Panc1 (cell line): ENCODE data around the gene ANTXR1. TPM values are rescaled to one million over a fixed set of nuclear protein-coding genes. Genes with fewer than 3 reads are reported as not detected.

Source experiments
- ATAC-seq: fragments of 200-7000 bp; cut with Tn5 transposase; 2 replicates; pipeline ENCODE4 v1.9.1; 2020; ENCODE audit warnings: mild to moderate bottlenecking, moderate library complexity
- BruUV-seq: library from RNA; stranded (reverse); fragments of 400-500 nt; replicated peaks from 2 replicates; lab custom pipeline; 2021; lab: Mats Ljungman, UMichigan
- CTCF ChIA-PET: fragments of 300-600 bp; sonication (Branson Sonifier 250); formaldehyde crosslinking; loops from one replicate; lab custom pipeline; 2022; ENCODE audit warnings: antibody characterized with exemption; lab: Charles Lee
- POLR2A ChIA-PET: fragments of 300-600 bp; sonication (Branson Sonifier 250); formaldehyde crosslinking; loops from one replicate; lab custom pipeline; 2022; ENCODE audit warnings: antibody characterized with exemption; lab: Charles Lee
- DNase-seq: peaks from one replicate; pipeline ENCODE4 v3.0.0-alpha.2; 2010; ENCODE audit warnings: low read depth, low spot score
- H3K27ac ChIP-seq: 2 replicates; pipeline ENCODE4 v1.5.1; 2011; ENCODE audit warnings: mild to moderate bottlenecking, low read length, inconsistent platforms
- H3K27me3 ChIP-seq: fragments of 200-500 bp; sonication (Bioruptor generic); 2 replicates; pipeline ENCODE4 v1.6.0; 2014; ENCODE audit warnings: low read length, inconsistent platforms; ENCODE audit not compliant: control insufficient read depth, insufficient read depth
- H3K36me3 ChIP-seq: fragments of 200-500 bp; sonication (Bioruptor generic); 2 replicates; pipeline ENCODE4 v1.5.1; 2014; ENCODE audit warnings: inconsistent platforms, mild to moderate bottlenecking, low read length, moderate library complexity; ENCODE audit not compliant: control insufficient read depth, insufficient read depth
- H3K4me1 ChIP-seq: 2 replicates; pipeline ENCODE4 v1.5.1; 2011; ENCODE audit warnings: inconsistent platforms, mild to moderate bottlenecking, low read length, moderate library complexity; ENCODE audit not compliant: control insufficient read depth, insufficient read depth
- H3K4me3 ChIP-seq, 2 experiments: 2 replicates each; pipeline ENCODE4 v1.5.1; 2011 to 2012; ENCODE audit warnings: low read depth in 2 of 2, low read length in 2 of 2, mild to moderate bottlenecking in 2 of 2, inconsistent platforms in 1 of 2, moderate library complexity in 1 of 2
- H3K9me3 ChIP-seq: fragments of 200-500 bp; sonication (Bioruptor generic); 2 replicates; pipeline ENCODE4 v1.5.1; 2014; ENCODE audit warnings: low read depth, mild to moderate bottlenecking, inconsistent platforms, low read length, moderate library complexity; ENCODE audit not compliant: control insufficient read depth, insufficient read depth
- POLR2AphosphoS5 ChIP-seq: IDR thresholded peaks from 2 replicates; pipeline ENCODE4 v1.6.1; 2012; ENCODE audit warnings: mild to moderate bottlenecking, low read depth, low read length, moderate library complexity
- SIN3A ChIP-seq: IDR thresholded peaks from 2 replicates; pipeline ENCODE4 v1.6.1; 2012; ENCODE audit warnings: low read depth, mild to moderate bottlenecking, low read length, moderate library complexity, borderline replicate concordance; ENCODE audit not compliant: insufficient read depth
- TCF7L2 ChIP-seq: IDR thresholded peaks from 2 replicates; pipeline ENCODE4 v1.6.1; 2011; ENCODE audit warnings: mild to moderate bottlenecking, low read depth, low read length, inconsistent platforms
- in situ Hi-C: cut with HindIII; loops from 2 replicates; pipeline ENCODE4 v1.10.0; 2016; ENCODE audit warnings: low sequenced_read_pairs, low pct_unique_long_range_greater_than_20kb
- intact Hi-C: fragments of 100-400 bp; cut with micrococcal nuclease; formaldehyde crosslinking; loops from one replicate; pipeline ENCODE4 v1.10.0; 2022; ENCODE audit not compliant: unreplicated experiment
- total RNA-seq: library from RNA; stranded (reverse); gene quantifications from one replicate; pipeline ENCODE4 v1.2.1, GENCODE V29; 2021; ENCODE audit not compliant: unreplicated experiment
- TF ChIP-seq, protein P1 (sequence below), 2 experiments: IDR thresholded peaks; 2 replicates each; pipeline ENCODE4 v1.6.1; 2011 to 2012; ENCODE audit warnings: low read depth in 2 of 2, control low read depth in 1 of 2, low read length in 1 of 2, mild to moderate bottlenecking in 1 of 2, moderate library complexity in 1 of 2; ENCODE audit not compliant: insufficient read depth in 1 of 2
- TF ChIP-seq, protein P2 (sequence below): fragments of 450-650 bp; IDR thresholded peaks from 2 replicates; pipeline ENCODE4 v1.5.1; 2017; ENCODE audit warnings: mild to moderate bottlenecking

The ANTXR1 gene
- total RNA-seq, 1 experiment from 2014 or later, result 132 TPM

DNA sequence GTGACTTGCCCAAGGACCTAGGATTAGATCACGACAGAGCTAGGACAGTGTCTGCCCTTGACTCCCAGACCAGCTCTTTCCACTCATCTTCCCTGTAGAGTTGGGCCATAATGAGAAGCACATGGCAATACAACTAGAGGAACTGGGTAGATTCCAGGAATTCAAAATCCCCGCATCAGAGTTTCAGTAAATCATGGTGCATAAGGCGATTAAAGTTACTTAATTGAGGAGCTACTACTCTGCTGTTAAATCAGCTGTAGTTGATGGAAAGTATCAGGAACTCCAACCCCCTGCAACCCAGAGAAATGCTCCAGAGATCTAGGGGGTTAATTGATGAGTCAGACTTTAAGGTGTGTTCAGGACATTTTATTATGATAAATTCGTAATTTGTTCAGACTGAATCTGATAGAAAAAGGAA lies 5.7 kb downstream of the ANTXR1 start:
- Histone ChIP-seq H3K9me3 (no peaks in the 10 kb centered on the region), H3K27me3 (no peaks in the 10 kb centered on the region), H3K4me3 (no peak overlapping the region), H3K4me1 (peaks cover 66% of the 10 kb centered on the region), H3K27ac (peak overlapping the region; percentile 96), H3K36me3 (no peaks in the 10 kb centered on the region; the same call in none of the 2 replicates)
- DNase-seq (no peak), ATAC-seq (no peak)
- TF ChIP-seq, protein P1, sequence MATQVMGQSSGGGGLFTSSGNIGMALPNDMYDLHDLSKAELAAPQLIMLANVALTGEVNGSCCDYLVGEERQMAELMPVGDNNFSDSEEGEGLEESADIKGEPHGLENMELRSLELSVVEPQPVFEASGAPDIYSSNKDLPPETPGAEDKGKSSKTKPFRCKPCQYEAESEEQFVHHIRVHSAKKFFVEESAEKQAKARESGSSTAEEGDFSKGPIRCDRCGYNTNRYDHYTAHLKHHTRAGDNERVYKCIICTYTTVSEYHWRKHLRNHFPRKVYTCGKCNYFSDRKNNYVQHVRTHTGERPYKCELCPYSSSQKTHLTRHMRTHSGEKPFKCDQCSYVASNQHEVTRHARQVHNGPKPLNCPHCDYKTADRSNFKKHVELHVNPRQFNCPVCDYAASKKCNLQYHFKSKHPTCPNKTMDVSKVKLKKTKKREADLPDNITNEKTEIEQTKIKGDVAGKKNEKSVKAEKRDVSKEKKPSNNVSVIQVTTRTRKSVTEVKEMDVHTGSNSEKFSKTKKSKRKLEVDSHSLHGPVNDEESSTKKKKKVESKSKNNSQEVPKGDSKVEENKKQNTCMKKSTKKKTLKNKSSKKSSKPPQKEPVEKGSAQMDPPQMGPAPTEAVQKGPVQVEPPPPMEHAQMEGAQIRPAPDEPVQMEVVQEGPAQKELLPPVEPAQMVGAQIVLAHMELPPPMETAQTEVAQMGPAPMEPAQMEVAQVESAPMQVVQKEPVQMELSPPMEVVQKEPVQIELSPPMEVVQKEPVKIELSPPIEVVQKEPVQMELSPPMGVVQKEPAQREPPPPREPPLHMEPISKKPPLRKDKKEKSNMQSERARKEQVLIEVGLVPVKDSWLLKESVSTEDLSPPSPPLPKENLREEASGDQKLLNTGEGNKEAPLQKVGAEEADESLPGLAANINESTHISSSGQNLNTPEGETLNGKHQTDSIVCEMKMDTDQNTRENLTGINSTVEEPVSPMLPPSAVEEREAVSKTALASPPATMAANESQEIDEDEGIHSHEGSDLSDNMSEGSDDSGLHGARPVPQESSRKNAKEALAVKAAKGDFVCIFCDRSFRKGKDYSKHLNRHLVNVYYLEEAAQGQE (IDR thresholded peaks at IDR 0.05; ENCODE audit: insufficient read depth in 1 of 2, low read depth in 2 of 2, low read length in 1 of 2), result no peak
- BruUV-seq, result no TSS peak
- intact Hi-C loops, result loop anchor here (10.0 kb wide), 1 partner anchor 74 kb away; no protein-coding TSS in a partner anchor
- in situ Hi-C loops, result no loop called here
- ChIA-PET CTCF (no interaction called here), POLR2A (no interaction called here)

DNA sequence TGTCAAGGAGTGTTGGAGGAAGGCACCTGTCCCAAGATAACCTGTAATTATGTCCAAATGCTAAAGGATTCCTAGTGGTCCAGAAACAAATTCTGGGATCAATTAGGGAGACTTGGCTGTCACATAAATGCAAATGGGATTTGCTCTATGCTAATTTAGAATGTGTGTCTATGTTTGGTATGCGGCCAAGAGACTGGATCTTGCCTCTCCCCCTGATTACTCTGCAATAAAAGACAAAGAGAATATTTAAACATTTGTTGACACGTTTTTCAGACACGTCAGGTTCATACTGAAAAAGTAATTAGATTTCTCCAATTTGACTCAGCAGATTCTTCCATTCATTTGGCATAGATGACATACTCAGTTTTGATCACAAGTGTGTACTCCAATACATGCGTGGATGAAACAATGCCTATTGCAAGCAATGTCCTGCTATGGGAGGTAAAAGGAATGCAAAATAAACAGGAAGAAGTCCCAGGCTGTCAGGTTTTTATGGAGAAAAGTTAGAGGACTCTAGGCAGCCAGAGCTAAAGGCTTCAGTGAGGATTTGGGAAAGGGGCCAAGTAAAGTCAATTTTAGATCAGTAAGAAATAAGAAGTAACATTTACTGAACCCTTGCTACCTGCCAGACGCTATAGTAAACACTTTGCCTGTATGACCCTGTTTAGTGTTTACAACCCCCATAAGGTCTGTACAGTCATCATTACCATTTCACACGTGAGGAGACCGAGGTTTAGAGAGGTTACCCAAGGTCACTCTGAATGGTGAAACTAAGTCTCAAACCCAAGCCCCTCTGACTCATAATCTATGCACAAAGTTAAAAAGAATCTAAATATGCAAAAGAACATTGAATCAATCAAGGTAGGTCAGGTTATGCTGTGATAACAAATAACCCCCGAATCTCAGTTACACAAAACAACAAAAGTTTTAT lies 7.8 kb downstream of the ANTXR1 start:
- Histone ChIP-seq H3K27me3 (no peaks in the 10 kb centered on the region), H3K36me3 (no peaks in the 10 kb centered on the region; the same call in 1 of the 2 replicates), H3K4me3 (no peak overlapping the region), H3K4me1 (peaks cover 61% of the 10 kb centered on the region), H3K27ac (peak overlapping the region; percentile 46), H3K9me3 (no peaks in the 10 kb centered on the region)
- ChIA-PET CTCF (interaction anchor here (0.6 kb wide), 1 partner anchor 378 kb away, joined by 3 read pairs; no protein-coding TSS in a partner anchor), POLR2A (no interaction called here)
- no peak for DNase-seq
- no peak for ATAC-seq
- TF ChIP-seq POLR2AphosphoS5 (no peak), TCF7L2 (no peak), SIN3A (no peak)
- TF ChIP-seq, protein P1 (IDR thresholded peaks at IDR 0.05; ENCODE audit: insufficient read depth in 1 of 2, low read depth in 2 of 2, low read length in 1 of 2), result no peak
- TF ChIP-seq, protein P2, sequence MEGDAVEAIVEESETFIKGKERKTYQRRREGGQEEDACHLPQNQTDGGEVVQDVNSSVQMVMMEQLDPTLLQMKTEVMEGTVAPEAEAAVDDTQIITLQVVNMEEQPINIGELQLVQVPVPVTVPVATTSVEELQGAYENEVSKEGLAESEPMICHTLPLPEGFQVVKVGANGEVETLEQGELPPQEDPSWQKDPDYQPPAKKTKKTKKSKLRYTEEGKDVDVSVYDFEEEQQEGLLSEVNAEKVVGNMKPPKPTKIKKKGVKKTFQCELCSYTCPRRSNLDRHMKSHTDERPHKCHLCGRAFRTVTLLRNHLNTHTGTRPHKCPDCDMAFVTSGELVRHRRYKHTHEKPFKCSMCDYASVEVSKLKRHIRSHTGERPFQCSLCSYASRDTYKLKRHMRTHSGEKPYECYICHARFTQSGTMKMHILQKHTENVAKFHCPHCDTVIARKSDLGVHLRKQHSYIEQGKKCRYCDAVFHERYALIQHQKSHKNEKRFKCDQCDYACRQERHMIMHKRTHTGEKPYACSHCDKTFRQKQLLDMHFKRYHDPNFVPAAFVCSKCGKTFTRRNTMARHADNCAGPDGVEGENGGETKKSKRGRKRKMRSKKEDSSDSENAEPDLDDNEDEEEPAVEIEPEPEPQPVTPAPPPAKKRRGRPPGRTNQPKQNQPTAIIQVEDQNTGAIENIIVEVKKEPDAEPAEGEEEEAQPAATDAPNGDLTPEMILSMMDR, result no peak
- in situ Hi-C loops, result no loop called here
- no TSS peak for BruUV-seq
- intact Hi-C loops, result no loop called here
